Urinary bladder (tissue), 4 donors: ENCODE results near the gene CFAP97D2. TPM values are rescaled to one million over a fixed set of nuclear protein-coding genes. Genes with fewer than 3 reads are reported as not detected.
"Not testable (repeated sequence)": the region's sequence is repeated elsewhere in the genome, so short reads cannot be mapped to it uniquely, and the experiment has no call there.

ENCODE experiments used
- DNase-seq: peaks from one replicate; pipeline ENCODE4 v3.0.0-alpha.2; 2015; ENCODE audit errors: extremely low spot score
- H3K27ac ChIP-seq: one replicate; pipeline ENCODE4 v1.5.1; 2013; ENCODE audit warnings: low read depth, mild to moderate bottlenecking, moderate library complexity
- H3K36me3 ChIP-seq: one replicate; pipeline ENCODE4 v1.6.1; 2013; ENCODE audit warnings: mild to moderate bottlenecking, moderate library complexity; ENCODE audit not compliant: insufficient read depth
- H3K4me1 ChIP-seq: one replicate; pipeline ENCODE4 v1.6.1; 2013; ENCODE audit warnings: mild to moderate bottlenecking, moderate library complexity; ENCODE audit not compliant: insufficient read depth
- H3K4me3 ChIP-seq: one replicate; pipeline ENCODE4 v1.5.1; 2013; ENCODE audit warnings: low read depth, low read length
- WGBS: extraction: QIAGEN DNeasy Blood & Tissue Kit; methylation state at CpG from one replicate; pipeline ENCODE4 v1.1.7; 2013; 5-methylcytosine and 5-hydroxymethylcytosine counted together
- polyA plus RNA-seq: library from polyadenylated mRNA; stranded (reverse); fragments of 200-250 nt; gene quantifications from one replicate; pipeline ENCODE4 v1.2.3, GENCODE V29; 2013
- total RNA-seq: library from RNA; depleted of rRNA; stranded (reverse); fragments of >200 nt; gene quantifications from one replicate; pipeline ENCODE4 v1.2.3, GENCODE V29; 2014
- donor health status: healthy with polysubstance abuse.
- donor health status: healthy.

CFAP97D2 gene
- total and polyA plus RNA-seq, 2 donors: not detected

- Histone ChIP-seq H3K27ac (no peak overlapping the region), H3K4me3 (no peak overlapping the region), H3K4me1 (no peaks in the 10 kb centered on the region), H3K36me3 (no peaks in the 10 kb centered on the region)
- 89% methylated on average over 20 of the region's 22 CpGs for WGBS
- DNase-seq: no peak
These were observed 31.1 kb upstream of the CFAP97D2 start for GRCh38 chr13:114147803-114148520.

GRCh38 chr13:114148521-114148855 is 30.6 kb upstream of the CFAP97D2 start:
- no peaks in the 10 kb centered on the region for H3K4me1 ChIP-seq
- no peak overlapping the region for H3K27ac ChIP-seq
- no peak for DNase-seq
- no peaks in the 10 kb centered on the region for H3K36me3 ChIP-seq
- H3K4me3 ChIP-seq: no peak overlapping the region
- WGBS: 72% methylated on average over 8 of the region's 8 CpGs

- not testable (repeated sequence) for H3K4me1 ChIP-seq, H3K4me3 ChIP-seq, H3K36me3 ChIP-seq, H3K27ac ChIP-seq, DNase-seq
- 93% methylated on average over 19 of the region's 19 CpGs for WGBS
These were observed 30.2 kb upstream of the CFAP97D2 start for GRCh38 chr13:114148886-114149285.

GRCh38 chr13:114149774-114150740 is 29.0 kb upstream of the CFAP97D2 start:
- DNase-seq: no peak
- Histone ChIP-seq H3K4me3 (no peak overlapping the region), H3K36me3 (no peaks in the 10 kb centered on the region), H3K27ac (no peak overlapping the region), H3K4me1 (no peaks in the 10 kb centered on the region)
- WGBS: 84% methylated on average over 12 of the region's 12 CpGs

GRCh38 chr13:114151031-114151430 is 28.0 kb upstream of the CFAP97D2 start:
- WGBS: 75% methylated on average over 10 of the region's 10 CpGs
- no peak overlapping the region for H3K27ac ChIP-seq

GRCh38 chr13:114151565-114152284 is 27.3 kb upstream of the CFAP97D2 start:
- DNase-seq: no peak

More at GRCh38 chr13:114151031-114151430, 28.0 kb upstream of the CFAP97D2 start:
- no peaks in the 10 kb centered on the region for H3K36me3 ChIP-seq
- no peaks in the 10 kb centered on the region for H3K4me1 ChIP-seq
- no peak for DNase-seq
- H3K4me3 ChIP-seq: no peak overlapping the region

GRCh38 chr13:114152285-114152645 is 26.8 kb upstream of the CFAP97D2 start:
- Histone ChIP-seq H3K27ac (no peak overlapping the region), H3K4me3 (no peak overlapping the region), H3K4me1 (no peaks in the 10 kb centered on the region), H3K36me3 (no peaks in the 10 kb centered on the region)
- DNase-seq: no peak
- WGBS: 89% methylated on average over 7 of the region's 7 CpGs

More at GRCh38 chr13:114151565-114152284, 27.3 kb upstream of the CFAP97D2 start:
- Histone ChIP-seq H3K36me3 (no peaks in the 10 kb centered on the region), H3K4me3 (no peak overlapping the region), H3K27ac (no peak overlapping the region), H3K4me1 (no peaks in the 10 kb centered on the region)
- WGBS: 80% methylated on average over 28 of the region's 28 CpGs

GRCh38 chr13:114152831-114153371 is 26.2 kb upstream of the CFAP97D2 start:
- no peaks in the 10 kb centered on the region for H3K4me1 ChIP-seq
- DNase-seq: no peak
- no peak overlapping the region for H3K4me3 ChIP-seq
- no peak overlapping the region for H3K27ac ChIP-seq
- no peaks in the 10 kb centered on the region for H3K36me3 ChIP-seq
- WGBS: 65% methylated on average over 20 of the region's 20 CpGs

- Histone ChIP-seq H3K4me1 (no peaks in the 10 kb centered on the region), H3K4me3 (no peak overlapping the region), H3K36me3 (no peaks in the 10 kb centered on the region), H3K27ac (no peak overlapping the region)
- 96% methylated on average over 6 of the region's 6 CpGs for WGBS
- no peak for DNase-seq
These were observed 25.5 kb upstream of the CFAP97D2 start for GRCh38 chr13:114153485-114154080.

GRCh38 chr13:114154476-114154875 is 24.6 kb upstream of the CFAP97D2 start:
- WGBS: 87% methylated on average over 9 of the region's 9 CpGs
- no peak overlapping the region for H3K27ac ChIP-seq
- DNase-seq: no peak
- H3K4me3 ChIP-seq: no peak overlapping the region
- H3K36me3 ChIP-seq: no peaks in the 10 kb centered on the region
- H3K4me1 ChIP-seq: no peaks in the 10 kb centered on the region

GRCh38 chr13:114155320-114155719 is 23.7 kb upstream of the CFAP97D2 start:
- Histone ChIP-seq H3K4me3 (no peak overlapping the region), H3K36me3 (no peaks in the 10 kb centered on the region), H3K4me1 (no peaks in the 10 kb centered on the region), H3K27ac (no peak overlapping the region)
- WGBS: 65% methylated on average over 3 of the region's 3 CpGs
- no peak for DNase-seq

GRCh38 chr13:114155926-114156883 is 22.9 kb upstream of the CFAP97D2 start:
- WGBS: 59% methylated on average over 14 of the region's 19 CpGs
- Histone ChIP-seq H3K36me3 (no peaks in the 10 kb centered on the region), H3K27ac (no peak overlapping the region), H3K4me3 (no peak overlapping the region), H3K4me1 (no peaks in the 10 kb centered on the region)
- no peak for DNase-seq
